ENCODE measurements around the gene PGAP3.

DNA sequence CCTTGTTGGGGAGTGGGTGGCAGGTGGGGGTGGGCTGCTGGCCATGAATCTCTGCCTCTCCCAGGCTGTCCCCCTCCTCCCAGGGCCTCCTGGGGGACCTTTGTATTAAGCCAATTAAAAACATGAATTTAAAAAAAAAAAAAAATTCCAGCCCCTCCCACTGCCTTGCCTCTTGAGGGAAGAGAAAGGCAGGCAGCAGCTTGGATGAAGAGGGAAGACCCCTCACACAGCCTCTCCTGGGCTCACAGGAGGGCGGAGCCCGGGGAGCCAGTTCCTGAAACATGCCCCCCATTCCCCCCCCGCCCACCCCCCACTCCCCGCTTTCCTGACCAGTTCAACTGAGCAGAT is 24.5 kb downstream of the PGAP3 start:
- TF ChIP-seq, protein P1, sequence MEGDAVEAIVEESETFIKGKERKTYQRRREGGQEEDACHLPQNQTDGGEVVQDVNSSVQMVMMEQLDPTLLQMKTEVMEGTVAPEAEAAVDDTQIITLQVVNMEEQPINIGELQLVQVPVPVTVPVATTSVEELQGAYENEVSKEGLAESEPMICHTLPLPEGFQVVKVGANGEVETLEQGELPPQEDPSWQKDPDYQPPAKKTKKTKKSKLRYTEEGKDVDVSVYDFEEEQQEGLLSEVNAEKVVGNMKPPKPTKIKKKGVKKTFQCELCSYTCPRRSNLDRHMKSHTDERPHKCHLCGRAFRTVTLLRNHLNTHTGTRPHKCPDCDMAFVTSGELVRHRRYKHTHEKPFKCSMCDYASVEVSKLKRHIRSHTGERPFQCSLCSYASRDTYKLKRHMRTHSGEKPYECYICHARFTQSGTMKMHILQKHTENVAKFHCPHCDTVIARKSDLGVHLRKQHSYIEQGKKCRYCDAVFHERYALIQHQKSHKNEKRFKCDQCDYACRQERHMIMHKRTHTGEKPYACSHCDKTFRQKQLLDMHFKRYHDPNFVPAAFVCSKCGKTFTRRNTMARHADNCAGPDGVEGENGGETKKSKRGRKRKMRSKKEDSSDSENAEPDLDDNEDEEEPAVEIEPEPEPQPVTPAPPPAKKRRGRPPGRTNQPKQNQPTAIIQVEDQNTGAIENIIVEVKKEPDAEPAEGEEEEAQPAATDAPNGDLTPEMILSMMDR (conservative IDR thresholded peaks at IDR 0.05; ENCODE audit: low read depth, low read length) = no peak
- no peak for TF ChIP-seq EZH2phosphoT487 (IDR thresholded peaks at IDR 0.05; ENCODE audit: borderline replicate concordance, low read length)

Measured in PC-3 (cell line).